IMR-90 (cell line): ENCODE data around the gene AKT1S1.

Source experiments
- CEBPB ChIP-seq: IDR thresholded peaks from 2 replicates; pipeline ENCODE4 v1.6.1; 2012; ENCODE audit warnings: low read depth, low read length, improper control_type of control experiment
- FOS ChIP-seq: fragments of 150-350 bp; IDR thresholded peaks from 2 replicates; pipeline ENCODE4 v1.6.1; 2016; ENCODE audit warnings: low read depth, low read length
- MAFK ChIP-seq: IDR thresholded peaks from 2 replicates; pipeline ENCODE4 v1.6.1; 2012; ENCODE audit warnings: low read depth, low read length, improper control_type of control experiment
- MXI1 ChIP-seq: IDR thresholded peaks from 2 replicates; pipeline ENCODE4 v1.6.1; 2012; ENCODE audit warnings: low read depth, mild to moderate bottlenecking, low read length, moderate library complexity, borderline replicate concordance
- POLR2A ChIP-seq: IDR thresholded peaks from 2 replicates; pipeline ENCODE4 v1.6.1; 2012; ENCODE audit warnings: mild to moderate bottlenecking, low read depth, low read length
- RAD21 ChIP-seq: IDR thresholded peaks from 2 replicates; pipeline ENCODE4 v1.6.1; 2012; ENCODE audit warnings: low read length, improper control_type of control experiment
- RCOR1 ChIP-seq: IDR thresholded peaks from 2 replicates; pipeline ENCODE4 v1.6.1; 2012; ENCODE audit warnings: mild to moderate bottlenecking, low read length, improper control_type of control experiment; ENCODE audit not compliant: insufficient replicate concordance
- RFX5 ChIP-seq: IDR thresholded peaks from 2 replicates; pipeline ENCODE4 v1.8.0; 2012; ENCODE audit warnings: low read depth, mild to moderate bottlenecking, low read length, moderate library complexity
- TF ChIP-seq, protein P1 (sequence below): fragments of 150-350 bp; IDR thresholded peaks from 2 replicates; pipeline ENCODE4 v1.6.1; 2017; ENCODE audit warnings: mild to moderate bottlenecking, antibody characterized with exemption, low read length, low read depth
- TF ChIP-seq, protein P2 (sequence below): conservative IDR thresholded peaks from 2 replicates; pipeline ENCODE4 v1.5.1; 2012; ENCODE audit warnings: mild to moderate bottlenecking, low read depth, low read length, improper control_type of control experiment

DNA sequence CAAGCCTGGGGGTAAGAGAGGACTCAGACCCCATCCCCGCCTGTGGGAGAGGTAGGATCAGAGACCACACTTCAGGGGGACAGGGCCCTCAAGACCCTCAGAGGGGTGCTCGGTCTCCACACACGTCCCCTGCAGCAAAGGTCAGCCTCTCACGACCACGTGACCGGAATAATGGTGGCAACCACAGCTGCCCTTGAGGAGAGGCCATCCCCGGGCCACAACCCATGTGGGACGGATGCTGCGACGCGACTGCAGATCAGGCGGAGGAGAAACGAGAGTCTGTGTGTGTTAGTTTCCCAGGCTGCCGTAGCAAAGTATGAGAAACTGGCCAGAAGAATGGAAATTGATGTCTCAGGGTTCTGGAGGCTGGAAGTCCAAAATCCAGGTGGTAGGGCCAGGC is 50.1 kb downstream of the AKT1S1 start:
- TF ChIP-seq, protein P1, sequence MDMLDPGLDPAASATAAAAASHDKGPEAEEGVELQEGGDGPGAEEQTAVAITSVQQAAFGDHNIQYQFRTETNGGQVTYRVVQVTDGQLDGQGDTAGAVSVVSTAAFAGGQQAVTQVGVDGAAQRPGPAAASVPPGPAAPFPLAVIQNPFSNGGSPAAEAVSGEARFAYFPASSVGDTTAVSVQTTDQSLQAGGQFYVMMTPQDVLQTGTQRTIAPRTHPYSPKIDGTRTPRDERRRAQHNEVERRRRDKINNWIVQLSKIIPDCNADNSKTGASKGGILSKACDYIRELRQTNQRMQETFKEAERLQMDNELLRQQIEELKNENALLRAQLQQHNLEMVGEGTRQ, result no peak
- TF ChIP-seq, protein P2, sequence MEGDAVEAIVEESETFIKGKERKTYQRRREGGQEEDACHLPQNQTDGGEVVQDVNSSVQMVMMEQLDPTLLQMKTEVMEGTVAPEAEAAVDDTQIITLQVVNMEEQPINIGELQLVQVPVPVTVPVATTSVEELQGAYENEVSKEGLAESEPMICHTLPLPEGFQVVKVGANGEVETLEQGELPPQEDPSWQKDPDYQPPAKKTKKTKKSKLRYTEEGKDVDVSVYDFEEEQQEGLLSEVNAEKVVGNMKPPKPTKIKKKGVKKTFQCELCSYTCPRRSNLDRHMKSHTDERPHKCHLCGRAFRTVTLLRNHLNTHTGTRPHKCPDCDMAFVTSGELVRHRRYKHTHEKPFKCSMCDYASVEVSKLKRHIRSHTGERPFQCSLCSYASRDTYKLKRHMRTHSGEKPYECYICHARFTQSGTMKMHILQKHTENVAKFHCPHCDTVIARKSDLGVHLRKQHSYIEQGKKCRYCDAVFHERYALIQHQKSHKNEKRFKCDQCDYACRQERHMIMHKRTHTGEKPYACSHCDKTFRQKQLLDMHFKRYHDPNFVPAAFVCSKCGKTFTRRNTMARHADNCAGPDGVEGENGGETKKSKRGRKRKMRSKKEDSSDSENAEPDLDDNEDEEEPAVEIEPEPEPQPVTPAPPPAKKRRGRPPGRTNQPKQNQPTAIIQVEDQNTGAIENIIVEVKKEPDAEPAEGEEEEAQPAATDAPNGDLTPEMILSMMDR, result no peak
- no peak for TF ChIP-seq RAD21
- TF ChIP-seq MXI1, result no peak
- no peak for TF ChIP-seq POLR2A
- no peak for TF ChIP-seq RCOR1
- no peak for TF ChIP-seq MAFK
- TF ChIP-seq RFX5, result no peak
- TF ChIP-seq FOS, result no peak
- TF ChIP-seq CEBPB, result no peak
